Fibroblast of skin of scalp (primary cell): Measurements from ENCODE around the gene SAMD14.
A peak's percentile ranks its signal among the peaks of the same experiment; 100 is the strongest.

Source experiments
- DNase-seq: peaks from one replicate; pipeline ENCODE4 v3.0.0-alpha.2; 2013

SAMD14 gene

DNA sequence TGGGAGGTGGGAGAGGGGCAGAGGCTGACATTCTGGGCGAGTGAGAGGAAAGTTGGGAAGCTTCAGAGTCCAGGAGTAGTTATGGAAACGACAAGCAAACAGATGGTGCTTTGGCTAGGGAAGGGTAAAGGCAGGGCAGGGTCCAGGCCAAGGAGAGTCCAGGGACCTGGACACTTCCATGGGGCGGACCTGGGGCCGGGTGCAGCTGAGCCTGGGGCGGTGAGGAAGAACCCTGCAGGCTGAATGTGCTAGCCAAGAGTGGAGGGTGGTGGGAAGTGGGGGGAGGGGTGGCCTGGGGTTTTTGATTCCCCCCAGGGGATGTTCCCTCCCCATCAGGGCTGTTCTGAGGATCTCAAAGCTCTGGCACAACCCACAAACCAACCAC, 17.9 kb upstream of the SAMD14 start:
- DNase-seq, result no peak

DNA sequence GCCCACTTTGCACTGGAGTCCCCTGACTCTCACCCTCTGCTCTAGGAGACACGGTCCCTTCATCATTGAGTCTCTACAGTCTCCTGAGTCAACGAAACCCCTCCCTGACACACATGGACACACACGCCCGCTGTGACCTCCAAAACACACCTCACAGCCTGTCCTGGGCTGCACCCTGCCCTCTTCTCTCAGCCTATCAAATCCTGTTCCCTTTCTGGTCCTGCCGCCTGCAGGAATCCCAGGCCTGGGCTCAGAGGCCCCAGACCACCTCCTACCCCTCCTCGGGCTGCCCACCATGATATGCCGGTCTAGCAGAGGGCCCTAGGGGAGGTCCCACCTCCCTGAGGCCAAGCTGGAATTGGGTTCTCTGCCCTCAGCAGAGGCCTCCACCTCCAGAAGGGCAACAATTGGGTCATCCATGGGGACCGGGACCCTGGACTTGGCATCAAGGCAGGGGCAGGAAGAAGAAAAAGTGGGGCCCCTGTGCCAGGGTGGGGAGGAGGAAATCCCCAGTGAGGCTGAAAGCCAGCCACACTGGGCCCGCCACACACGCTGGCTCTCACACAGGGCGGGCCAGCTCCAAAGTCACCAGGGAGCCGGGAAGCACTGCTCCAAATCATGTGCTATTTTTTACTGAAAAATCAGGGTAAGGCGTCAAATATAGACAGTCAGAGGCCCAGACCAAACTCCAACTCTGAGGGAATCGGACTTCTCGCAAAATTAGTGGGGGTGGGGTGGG, 17.1 kb upstream of the SAMD14 start:
- DNase-seq, result no peak

GRCh38 chr17:50146230-50146926, 16.4 kb upstream of the SAMD14 start:
- no peak for DNase-seq

- no peak for DNase-seq
These were observed 15.7 kb upstream of the SAMD14 start for GRCh38 chr17:50145532-50146229.

DNA sequence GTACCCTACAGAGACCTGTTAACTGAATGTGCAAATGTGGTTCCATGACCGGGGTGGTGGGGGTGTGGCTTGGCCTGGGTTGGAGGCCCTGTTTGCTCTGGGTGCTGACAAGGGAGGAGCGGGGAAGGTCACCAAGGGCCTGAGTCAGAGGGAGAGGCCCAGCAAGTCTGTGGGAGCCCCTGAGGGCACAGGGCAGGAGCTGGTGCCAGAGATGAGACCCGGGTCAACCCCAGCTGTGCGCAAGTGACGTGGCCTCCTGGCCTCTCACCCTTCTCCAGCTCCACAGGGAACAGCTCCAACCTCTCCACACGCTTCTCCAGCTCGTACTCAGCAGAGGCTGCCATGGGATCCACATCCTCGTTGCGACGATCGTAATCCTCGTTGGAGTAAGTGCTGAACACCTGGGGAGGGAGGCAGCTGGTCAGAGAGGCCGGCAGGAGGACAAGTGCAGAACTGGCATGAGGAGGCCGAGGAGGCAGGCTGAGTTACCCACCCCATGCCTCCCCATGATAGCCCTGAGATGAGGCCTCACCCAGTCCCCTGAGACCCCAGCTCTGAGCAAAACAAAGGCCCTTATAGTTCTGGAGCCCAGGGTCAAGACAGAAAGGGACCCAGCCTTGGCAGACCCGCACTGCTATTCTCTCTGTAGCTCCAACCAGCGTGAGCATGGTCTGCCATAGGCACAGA, 15.0 kb upstream of the SAMD14 start:
- DNase-seq, result no peak

- DNase-seq, result no peak
These were observed 14.4 kb upstream of the SAMD14 start for GRCh38 chr17:50144355-50144754.

- DNase-seq, result no peak
These were observed 13.7 kb upstream of the SAMD14 start for GRCh38 chr17:50143461-50144176.

GRCh38 chr17:50141745-50142110, 11.8 kb upstream of the SAMD14 start:
- no peak for DNase-seq

GRCh38 chr17:50141026-50141744, 11.2 kb upstream of the SAMD14 start:
- no peak for DNase-seq

- peak; percentile 78 for DNase-seq
These were observed 10.3 kb upstream of the SAMD14 start for GRCh38 chr17:50139950-50140885.

GRCh38 chr17:50139185-50139783, 9.3 kb upstream of the SAMD14 start:
- no peak for DNase-seq

GRCh38 chr17:50137042-50137441, 7.1 kb upstream of the SAMD14 start:
- no peak for DNase-seq

DNA sequence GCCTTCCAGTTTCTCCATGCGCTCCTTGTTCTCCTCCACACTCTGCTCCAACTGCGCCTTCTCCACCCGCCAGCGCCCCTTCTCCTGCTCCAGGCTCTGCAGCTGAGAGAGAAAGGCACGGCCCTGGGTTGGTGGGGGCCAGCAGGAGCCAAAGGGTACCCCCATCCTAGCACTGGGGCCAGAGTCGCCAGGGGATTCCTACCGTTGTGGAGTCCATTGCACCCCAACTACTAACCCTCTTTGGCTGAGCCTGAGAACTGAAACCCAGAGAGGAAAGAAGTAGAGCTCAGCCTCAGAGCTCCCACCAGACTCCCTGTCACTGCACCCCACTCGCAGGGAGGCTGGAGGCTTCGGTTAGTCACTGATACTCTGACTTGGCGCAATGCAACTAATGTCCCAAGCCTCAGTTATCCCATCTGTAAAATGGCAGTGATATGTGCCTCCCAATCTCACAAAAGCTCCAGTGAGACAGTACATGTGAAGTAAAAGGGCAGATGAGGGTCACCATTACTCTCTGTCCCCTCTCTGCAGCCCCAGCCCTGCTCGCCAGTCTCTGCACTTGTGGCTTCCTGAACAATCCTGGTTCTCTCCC, 6.2 kb upstream of the SAMD14 start:
- DNase-seq, result no peak

GRCh38 chr17:50135316-50136095, 5.5 kb upstream of the SAMD14 start:
- DNase-seq, result no peak

DNA sequence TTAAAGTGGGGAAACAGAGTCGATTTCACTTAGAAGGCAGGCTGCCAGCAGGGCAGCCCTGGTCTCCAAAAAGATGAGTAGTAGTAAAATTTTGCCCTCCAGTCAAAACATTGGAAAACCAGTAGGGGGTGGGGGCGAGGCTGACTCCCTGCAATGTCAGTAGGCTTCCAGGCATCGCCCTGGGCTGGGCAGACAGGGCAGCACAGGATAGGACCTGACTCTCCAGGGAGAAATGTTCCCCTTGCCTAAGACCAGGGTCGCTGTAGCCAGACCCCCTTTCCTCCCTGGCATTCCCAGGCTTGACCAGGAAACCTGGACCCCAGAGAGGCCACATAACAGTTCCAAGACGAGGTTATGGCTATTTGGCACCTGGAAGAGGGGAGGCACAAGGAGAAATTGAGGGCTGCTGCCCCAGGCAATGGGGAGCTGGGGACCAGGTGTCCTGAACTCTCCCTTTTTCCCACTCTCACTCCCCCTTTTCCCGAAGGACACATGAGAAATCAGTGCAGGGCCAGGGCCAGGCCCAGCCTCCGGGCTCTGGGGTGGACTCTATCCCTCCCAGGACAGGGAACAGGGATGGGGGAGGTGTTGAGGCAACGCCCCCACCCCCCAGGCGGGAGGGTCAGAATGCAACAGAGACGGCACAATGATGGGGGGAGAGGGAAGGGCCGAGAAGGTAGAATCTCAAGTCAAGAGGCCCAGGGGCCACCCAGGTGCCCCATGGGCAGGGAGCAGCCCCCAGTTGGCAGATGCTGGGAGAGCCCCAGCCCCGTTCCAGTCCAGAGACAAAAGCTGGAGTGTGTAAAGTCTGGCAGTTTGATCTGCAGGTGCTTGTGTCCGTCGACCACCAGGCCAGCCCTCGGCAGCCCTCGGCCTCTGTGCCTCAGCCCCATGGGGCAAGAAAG, 4.5 kb upstream of the SAMD14 start:
- peak; percentile 50 for DNase-seq

- no peak for DNase-seq
These were observed 3.8 kb upstream of the SAMD14 start for GRCh38 chr17:50133769-50134099.

DNA sequence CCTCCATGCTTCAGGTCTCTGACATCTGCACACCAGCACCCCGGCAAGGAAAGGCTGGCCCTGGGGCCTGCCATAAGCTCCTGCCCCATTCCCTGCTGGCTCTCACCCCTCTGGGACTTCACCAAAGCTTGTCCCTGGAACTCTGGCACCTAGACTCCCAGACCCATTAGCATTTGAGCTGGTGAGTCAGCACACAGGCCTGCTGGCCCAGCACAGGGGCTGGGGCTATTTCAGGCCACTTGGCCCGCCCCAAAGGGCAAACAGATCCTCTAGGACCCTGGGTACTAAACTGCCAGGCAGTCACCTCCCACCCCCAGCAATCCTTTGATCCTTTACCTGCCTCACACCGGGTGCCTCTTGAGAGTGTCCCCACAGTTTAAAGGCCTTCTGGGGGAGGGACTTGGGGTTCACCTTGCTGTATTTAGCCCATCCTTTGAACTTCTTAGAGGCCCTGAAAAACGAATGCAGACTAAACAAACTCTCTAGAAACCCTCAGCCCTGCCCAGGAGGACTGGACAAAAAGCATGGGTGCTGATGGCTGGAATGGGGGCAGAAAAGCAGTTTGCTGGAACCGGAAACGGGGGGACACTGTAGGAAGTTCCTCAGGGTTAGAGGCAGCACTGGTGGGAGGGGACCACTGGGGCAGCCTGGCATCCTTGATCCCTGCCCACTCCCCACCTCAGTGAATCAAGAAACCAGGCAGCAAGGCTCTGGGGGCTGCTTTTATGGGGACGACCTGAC, 3.2 kb upstream of the SAMD14 start:
- DNase-seq, result peak; percentile 61
